Fibroblast of villous mesenchyme (primary cell): ENCODE data around the gene NHLRC4. TPM values are rescaled to one million over a fixed set of nuclear protein-coding genes. Genes with fewer than 3 reads are reported as not detected.

Experiments used
- DNase-seq: peaks from one replicate; pipeline ENCODE4 v3.0.0-alpha.2; 2010; ENCODE audit warnings: low read depth
- H3K4me3 ChIP-seq: 2 replicates; pipeline ENCODE4 v1.5.1; 2011; ENCODE audit warnings: low read depth, mild to moderate bottlenecking, low read length
- CTCF ChIP-seq: IDR thresholded peaks from 2 replicates; pipeline ENCODE4 v1.5.1; 2012; ENCODE audit warnings: low read depth, mild to moderate bottlenecking, low read length; ENCODE audit not compliant: insufficient read depth
- small RNA-seq: library from RNA; depleted of rRNA; stranded (forward); fragments of <200 nt; gene quantifications from one replicate; pipeline ENCODE3, GENCODE V24; 2012
- total RNA-seq: library from RNA; depleted of rRNA; stranded (reverse); fragments of >200 nt; gene quantifications from 2 replicates; pipeline ENCODE4 v1.2.3, GENCODE V29; 2012

Gene NHLRC4
- total RNA-seq, 1 donor, result 1.7 TPM

DNA sequence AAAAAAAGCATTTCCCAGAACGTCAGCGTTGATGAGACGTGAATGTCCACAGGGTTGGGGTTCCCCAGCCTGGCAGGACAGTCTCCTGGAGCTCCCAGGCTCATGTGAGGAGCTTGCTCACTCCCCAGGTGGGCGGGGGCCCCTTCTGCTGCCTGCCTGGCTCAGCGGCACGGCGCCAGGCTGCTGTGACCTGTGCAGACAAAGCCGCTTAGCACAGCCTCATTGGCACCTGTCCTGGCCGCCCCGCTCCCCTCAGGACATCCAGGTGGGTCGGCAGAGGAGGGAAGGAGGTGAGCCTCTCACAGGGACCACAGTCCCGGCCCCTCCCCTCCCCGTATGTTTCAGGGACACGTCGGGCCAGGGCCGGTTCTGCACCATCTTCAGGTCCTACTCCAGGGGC lies 51.0 kb downstream of the NHLRC4 start:
- no peak for DNase-seq
- no peak for TF ChIP-seq CTCF
- no peak overlapping the region for H3K4me3 ChIP-seq

Small RNA genes lying within 50 kb of the gene (small RNA-seq; reads per million reads assigned to genes)
- gene MIR3176, result not detected
- gene MIR5587, result not detected
- gene Z98883.1, result not detected

Other genes starting within 250 kb of the NHLRC4 start
- 14.5 and 16.4 TPM in 2 replicates for gene AXIN1, start 214.3 kb upstream of the NHLRC4 start, total RNA-seq
- gene MRPL28, start 196.5 kb upstream of the NHLRC4 start, total RNA-seq, result 80.3 and 86.7 TPM in 2 replicates
- 51.5 and 52.2 TPM in 2 replicates for gene PGAP6, start 185.0 kb upstream of the NHLRC4 start, total RNA-seq
- gene NME4, start 169.8 kb upstream of the NHLRC4 start, total RNA-seq, result 126 TPM in 2 replicates
- gene DECR2, start 165.1 kb upstream of the NHLRC4 start, total RNA-seq, result 11.6 and 16.0 TPM in 2 replicates
- 19.0 and 19.4 TPM in 2 replicates for gene RAB11FIP3, start 141.4 kb upstream of the NHLRC4 start, total RNA-seq
- gene CAPN15, start 39.3 kb upstream of the NHLRC4 start, total RNA-seq, result 37.1 and 43.2 TPM in 2 replicates
- not detected in 2 replicates for gene PRR35, start 6.6 kb upstream of the NHLRC4 start, total RNA-seq
- 22.0 and 33.8 TPM in 2 replicates for gene PIGQ, start 3.0 kb downstream of the NHLRC4 start, total RNA-seq
- gene RAB40C, start 23.1 kb downstream of the NHLRC4 start, total RNA-seq, result 9.9 and 10.6 TPM in 2 replicates
- under 0.01 and 0.43 TPM in 2 replicates for gene WFIKKN1, start 64.0 kb downstream of the NHLRC4 start, total RNA-seq
- 51.8 and 78.3 TPM in 2 replicates for gene METTL26, start 69.3 kb downstream of the NHLRC4 start, total RNA-seq
- gene MCRIP2, start 74.8 kb downstream of the NHLRC4 start, total RNA-seq, result 14.8 and 16.0 TPM in 2 replicates
- gene WDR90, start 82.4 kb downstream of the NHLRC4 start, total RNA-seq, result 12.5 and 18.7 TPM in 2 replicates
- 44.0 and 53.1 TPM in 2 replicates for gene RHOT2, start 101.1 kb downstream of the NHLRC4 start, total RNA-seq
- 1.3 and 1.9 TPM in 2 replicates for gene RHBDL1, start 108.7 kb downstream of the NHLRC4 start, total RNA-seq
- 100 and 113 TPM in 2 replicates for gene STUB1, start 113.4 kb downstream of the NHLRC4 start, total RNA-seq
- 35.4 and 36.3 TPM in 2 replicates for gene JMJD8, start 117.3 kb downstream of the NHLRC4 start, total RNA-seq
- 8.2 and 9.0 TPM in 2 replicates for gene WDR24, start 123.4 kb downstream of the NHLRC4 start, total RNA-seq
- gene FBXL16, start 138.8 kb downstream of the NHLRC4 start, total RNA-seq, result under 0.01 TPM in 2 replicates
- gene METRN, start 148.1 kb downstream of the NHLRC4 start, total RNA-seq, result 39.3 and 44.5 TPM in 2 replicates
- 19.4 and 37.0 TPM in 2 replicates for gene ANTKMT, start 154.1 kb downstream of the NHLRC4 start, total RNA-seq
- gene CCDC78, start 159.4 kb downstream of the NHLRC4 start, total RNA-seq, result 1.3 and 3.2 TPM in 2 replicates
- gene HAGHL, start 160.1 kb downstream of the NHLRC4 start, total RNA-seq, result 14.7 and 21.9 TPM in 2 replicates
- 31.6 and 37.1 TPM in 2 replicates for gene CIAO3, start 174.0 kb downstream of the NHLRC4 start, total RNA-seq
- gene MSLN, start 193.7 kb downstream of the NHLRC4 start, total RNA-seq, result 0.32 and 0.86 TPM in 2 replicates
- gene RPUSD1, start 221.4 kb downstream of the NHLRC4 start, total RNA-seq, result 21.2 and 32.2 TPM in 2 replicates
- gene CHTF18, start 221.6 kb downstream of the NHLRC4 start, total RNA-seq, result 13.8 and 13.9 TPM in 2 replicates
- gene GNG13, start 233.7 kb downstream of the NHLRC4 start, total RNA-seq, result not detected in 2 replicates